GM23338 (cell line): ENCODE measurements around the gene AP1G2. TPM values are rescaled to one million over a fixed set of nuclear protein-coding genes. Genes with fewer than 3 reads are reported as not detected.

Experiments used
- ATAC-seq: fragments of 200-7000 bp; cut with Tn5 transposase; 3 replicates; pipeline ENCODE4 v1.9.1; 2020
- DNase-seq: peaks from one replicate; pipeline ENCODE4 v3.0.0-alpha.2; 2015; ENCODE audit warnings: low spot score
- H2AFZ ChIP-seq: fragments of 200-600 bp; sonication (generic); 2 replicates; pipeline ENCODE4 v1.8.0; 2016; ENCODE audit warnings: antibody characterized with exemption, mild to moderate bottlenecking, moderate library complexity
- H3F3A ChIP-seq: fragments of 200-600 bp; sonication (generic); replicated peaks from 2 replicates; pipeline ENCODE4 v1.8.0; 2017; ENCODE audit warnings: antibody characterized with exemption, mixed run types, low read depth
- H3K27ac ChIP-seq: fragments of 200-600 bp; sonication (generic); 2 replicates; pipeline ENCODE4 v1.6.1; 2016; ENCODE audit warnings: low read depth
- H3K27me3 ChIP-seq: fragments of 200-600 bp; sonication (generic); 2 replicates; pipeline ENCODE4 v1.8.0; 2016; ENCODE audit warnings: mild to moderate bottlenecking, mixed run types, moderate library complexity; ENCODE audit not compliant: insufficient read depth
- H3K36me3 ChIP-seq: fragments of 200-600 bp; sonication (generic); 2 replicates; pipeline ENCODE4 v1.8.0; 2016; ENCODE audit warnings: mild to moderate bottlenecking; ENCODE audit not compliant: insufficient read depth
- H3K4me1 ChIP-seq: fragments of 200-600 bp; sonication (generic); 2 replicates; pipeline ENCODE4 v1.8.0; 2016; ENCODE audit warnings: mild to moderate bottlenecking, moderate library complexity; ENCODE audit not compliant: insufficient read depth
- H3K4me2 ChIP-seq: fragments of 200-600 bp; sonication (generic); 2 replicates; pipeline ENCODE4 v1.7.1; 2017; ENCODE audit warnings: mixed run types
- H3K4me3 ChIP-seq: fragments of 200-600 bp; sonication (generic); 2 replicates; pipeline ENCODE4 v1.6.1; 2016; ENCODE audit warnings: mixed run types
- H3K79me2 ChIP-seq: fragments of 200-600 bp; sonication (generic); replicated peaks from 2 replicates; pipeline ENCODE4 v1.8.0; 2017; ENCODE audit warnings: mild to moderate bottlenecking; ENCODE audit not compliant: insufficient read depth
- H3K9me2 ChIP-seq: fragments of 200-600 bp; sonication (generic); 2 replicates; pipeline ENCODE4 v1.8.0; 2017; ENCODE audit not compliant: insufficient read depth
- H4K20me1 ChIP-seq: fragments of 200-600 bp; sonication (generic); replicated peaks from 2 replicates; pipeline ENCODE4 v1.8.0; 2017; ENCODE audit warnings: mild to moderate bottlenecking; ENCODE audit not compliant: insufficient read depth
- H3K27ac Mint-ChIP-seq: 2 replicates; pipeline ENCODE4 v1.8.0; 2020; ENCODE audit warnings: inconsistent platforms, mild to moderate bottlenecking, moderate library complexity, mixed read lengths
- H3K27me3 Mint-ChIP-seq: 3 replicates; pipeline ENCODE4 v1.8.0; 2022; ENCODE audit warnings: low read depth, mild to moderate bottlenecking, moderate library complexity, mixed read lengths, inconsistent platforms; ENCODE audit not compliant: insufficient read depth, poor library complexity
- H3K36me3 Mint-ChIP-seq: 3 replicates; pipeline ENCODE4 v1.8.0; 2021; ENCODE audit warnings: low read depth, mild to moderate bottlenecking, inconsistent platforms, moderate library complexity, mixed read lengths
- H3K4me1 Mint-ChIP-seq: 3 replicates; pipeline ENCODE4 v1.8.0; 2020; ENCODE audit warnings: mild to moderate bottlenecking, inconsistent platforms, mixed read lengths
- H3K4me3 Mint-ChIP-seq: 3 replicates; pipeline ENCODE4 v1.8.0; 2021; ENCODE audit warnings: moderate library complexity, mild to moderate bottlenecking, inconsistent platforms, mixed read lengths
- H3K9me3 Mint-ChIP-seq: 3 replicates; pipeline ENCODE4 v1.8.0; 2020; ENCODE audit warnings: moderate library complexity, mild to moderate bottlenecking, inconsistent platforms, mixed read lengths
- CREB1 ChIP-seq: fragments of 250-450 bp; sonication (Bioruptor Pico); IDR thresholded peaks from 2 replicates; pipeline ENCODE4 v1.5.0; 2020; ENCODE audit warnings: low read depth, mild to moderate bottlenecking, moderate library complexity
- CTCF ChIP-seq, 2 experiments: fragments of 200-600 bp in 1 of 2; sonication (generic) in 1 of 2; conservative IDR thresholded peaks; 2 replicates each; pipeline versions ENCODE4 v1.5.1 to v1.6.1; 2016 to 2017; ENCODE audit warnings: antibody characterized with exemption in 2 of 2, low read depth in 2 of 2, mild to moderate bottlenecking in 2 of 2, moderate library complexity in 1 of 2
- ETS1 ChIP-seq: IDR thresholded peaks from 2 replicates; pipeline ENCODE4 v1.6.1; 2016; ENCODE audit warnings: antibody characterized with exemption
- EZH2 ChIP-seq: fragments of 200-600 bp; sonication (generic); IDR thresholded peaks from one replicate; pipeline ENCODE4 v1.8.0; 2017; ENCODE audit warnings: antibody characterized with exemption, mild to moderate bottlenecking, low read depth; ENCODE audit not compliant: unreplicated experiment
- EZH2phosphoT487 ChIP-seq: fragments of 200-600 bp; sonication (generic); IDR thresholded peaks from one replicate; pipeline ENCODE4 v1.8.1; 2018; ENCODE audit warnings: antibody characterized with exemption; ENCODE audit not compliant: unreplicated experiment
- JUNB ChIP-seq: IDR thresholded peaks from one replicate; pipeline ENCODE4 v1.6.1; 2016; ENCODE audit warnings: antibody characterized with exemption; ENCODE audit not compliant: unreplicated experiment
- NANOG ChIP-seq: IDR thresholded peaks from 2 replicates; pipeline ENCODE4 v1.6.1; 2016; ENCODE audit warnings: antibody characterized with exemption, borderline replicate concordance
- POLR2AphosphoS5 ChIP-seq: IDR thresholded peaks from 2 replicates; pipeline ENCODE4 v1.6.1; 2016; ENCODE audit warnings: antibody characterized with exemption, low read depth
- STAT1 ChIP-seq: IDR thresholded peaks from one replicate; pipeline ENCODE4 v1.6.1; 2016; ENCODE audit warnings: antibody characterized with exemption; ENCODE audit not compliant: unreplicated experiment
- ZNF331 ChIP-seq: fragments of 250-450 bp; sonication (Bioruptor Pico); IDR thresholded peaks from 2 replicates; pipeline ENCODE4 v1.5.0; 2020; ENCODE audit warnings: low read depth, mild to moderate bottlenecking, moderate library complexity
- polyA plus RNA-seq: library from polyadenylated mRNA; unstranded; fragments of >200 nt; fragmentation: Nextera tagmentation; extraction: Ambion mirVana; gene quantifications from 2 replicates; pipeline ENCODE4 v1.2.1, GENCODE V29; 2016
- total RNA-seq: library from RNA; depleted of rRNA; stranded (reverse); fragments of >200 nt; shearing (Covaris generic); gene quantifications from 2 replicates; pipeline ENCODE4 v1.2.3, GENCODE V29; 2014

The AP1G2 gene
- total and polyA plus RNA-seq, 2 experiments from 2014 or later = 55.3 to 63.5 TPM

- H3K27ac Mint-ChIP-seq = peak overlapping the region; percentile 42; the same call in 1 of the 2 replicates
Observed at GRCh38 chr14:23542261-23542660, 25.3 kb downstream of the AP1G2 start.

GRCh38 chr14:23540141-23540469 lies 27.5 kb downstream of the AP1G2 start:
- no peaks in the 10 kb centered on the region for H3K9me2 ChIP-seq
- H3K4me3 ChIP-seq = no peak overlapping the region
- H3K36me3 ChIP-seq = peaks cover 6% of the 10 kb centered on the region; the same call in 1 of the 2 replicates
- no peak for DNase-seq
- H3K79me2 ChIP-seq = peaks cover 35% of the 10 kb centered on the region
- H3K27ac ChIP-seq = peak overlapping the region; percentile 72
- Mint-ChIP-seq H3K9me3 (no peaks in the 10 kb centered on the region; the same call in 2 of the 3 replicates), H3K27ac (peak overlapping the region; percentile 96; the same call in 1 of the 2 replicates), H3K36me3 (peaks cover 41% of the 10 kb centered on the region), H3K27me3 (peaks cover 21% of the 10 kb centered on the region), H3K4me1 (peaks cover 61% of the 10 kb centered on the region), H3K4me3 (no peak overlapping the region; the same call in 2 of the 3 replicates)
- H4K20me1 ChIP-seq = no peaks in the 10 kb centered on the region
- peak overlapping the region; percentile 2; the same call in 1 of the 2 replicates for H3K4me2 ChIP-seq
- no peaks in the 10 kb centered on the region for H3K27me3 ChIP-seq
- no peak for ATAC-seq
- H3F3A ChIP-seq = peaks cover 11% of the 10 kb centered on the region
- H3K4me1 ChIP-seq = peaks cover 56% of the 10 kb centered on the region
- H2AFZ ChIP-seq = no peak overlapping the region
- TF ChIP-seq EZH2phosphoT487 (no peak), POLR2AphosphoS5 (no peak), EZH2 (no peak), NANOG (no peak), CTCF (conservative IDR thresholded peaks at IDR 0.05; ENCODE audit: low read depth in 2 of 2) (no peak), ETS1 (no peak), STAT1 (no peak)

More at GRCh38 chr14:23542261-23542660, 25.3 kb downstream of the AP1G2 start:
- H3K27ac ChIP-seq = no peak overlapping the region
- Mint-ChIP-seq H3K36me3 (peaks cover 41% of the 10 kb centered on the region), H3K27me3 (peaks cover 22% of the 10 kb centered on the region), H3K9me3 (no peaks in the 10 kb centered on the region; the same call in 2 of the 3 replicates), H3K4me3 (no peak overlapping the region; the same call in 2 of the 3 replicates), H3K4me1 (peaks cover 43% of the 10 kb centered on the region)
- H2AFZ ChIP-seq = no peak overlapping the region
- H3K27me3 ChIP-seq = no peaks in the 10 kb centered on the region
- peaks cover 15% of the 10 kb centered on the region for H3F3A ChIP-seq
- H4K20me1 ChIP-seq = no peaks in the 10 kb centered on the region
- no peaks in the 10 kb centered on the region for H3K36me3 ChIP-seq
- H3K79me2 ChIP-seq = peaks cover 40% of the 10 kb centered on the region
- no peak for ATAC-seq
- no peaks in the 10 kb centered on the region for H3K9me2 ChIP-seq
- no peak for DNase-seq
- H3K4me3 ChIP-seq = no peak overlapping the region
- no peak for TF ChIP-seq CTCF (conservative IDR thresholded peaks at IDR 0.05; ENCODE audit: low read depth in 2 of 2)
- TF ChIP-seq ETS1 = no peak
- TF ChIP-seq NANOG = no peak
- no peak for TF ChIP-seq JUNB
- no peak for TF ChIP-seq EZH2phosphoT487
- TF ChIP-seq CREB1 = no peak
- TF ChIP-seq ZNF331 = no peak
- H3K4me1 ChIP-seq = peaks cover 65% of the 10 kb centered on the region
- peak overlapping the region; percentile 9; the same call in 1 of the 2 replicates for H3K4me2 ChIP-seq
